ENCODE results near the gene HTR6.
"Not testable (repeated sequence)": the region's sequence is repeated elsewhere in the genome, so short reads cannot be mapped to it uniquely, and the experiment has no call there.

The HTR6 gene

DNA sequence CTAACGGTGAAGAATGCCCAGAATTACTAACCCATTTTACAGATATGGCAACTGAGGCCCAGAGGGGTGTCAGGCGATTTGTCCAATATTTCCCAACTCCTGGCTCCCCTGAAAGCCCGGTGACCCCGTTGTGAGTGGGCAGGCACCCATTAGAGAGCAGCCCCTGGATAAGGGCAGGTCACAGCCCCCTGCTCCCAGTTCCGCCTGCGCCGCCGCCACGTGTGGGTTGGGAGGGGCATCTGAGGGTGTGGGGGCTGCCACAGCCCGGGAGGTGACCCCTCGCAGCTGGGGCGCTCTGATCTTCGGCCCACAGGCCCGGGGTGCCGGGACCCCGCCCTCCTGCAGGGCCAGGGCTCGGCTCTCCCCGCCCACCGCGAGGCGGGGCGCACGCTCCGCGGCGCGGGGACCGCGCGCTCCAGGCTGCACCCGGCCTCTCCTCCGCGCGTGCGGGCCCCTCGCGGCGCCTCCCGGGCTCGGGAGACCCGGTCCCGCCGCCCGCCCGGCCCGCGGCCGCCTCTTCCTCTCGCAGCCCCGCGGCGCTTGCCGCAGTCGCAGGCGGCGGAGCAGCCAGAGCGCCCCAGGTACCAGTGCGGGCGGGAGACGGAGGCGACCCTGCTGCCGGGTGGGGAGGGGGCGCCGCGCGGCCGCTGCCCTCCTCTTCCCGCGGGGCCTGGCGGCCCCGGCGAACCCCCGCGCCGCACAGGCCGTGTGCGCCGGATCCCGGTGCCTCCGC lies at the start of gene HTR6:
Gene HTR6, plus strand, starts transcription at position 423 of the 733 bp plus-strand sequence. CDS start 879 bp downstream, outside the sequence.
- peak; percentile 64 for DNase-seq

DNA sequence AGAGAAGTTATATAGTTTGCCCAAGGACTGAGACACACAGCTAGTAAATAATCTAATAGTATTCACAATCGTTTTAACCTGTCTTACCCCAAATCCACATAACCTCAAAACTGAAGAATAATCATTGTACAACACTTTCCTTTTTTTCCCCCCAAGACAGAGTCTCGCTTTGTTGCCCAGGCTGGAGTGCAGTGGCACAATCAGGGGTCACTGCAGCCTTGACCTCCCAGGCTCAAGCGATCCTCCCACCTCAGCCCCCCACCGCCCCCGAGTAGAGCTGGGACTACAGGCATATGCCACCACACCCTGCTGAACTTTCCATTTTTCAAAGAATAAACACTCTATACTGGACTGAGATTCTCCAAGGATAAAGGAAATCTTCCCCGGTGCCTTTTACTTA lies 49.2 kb upstream of the HTR6 start:
- no peak for DNase-seq

DNA sequence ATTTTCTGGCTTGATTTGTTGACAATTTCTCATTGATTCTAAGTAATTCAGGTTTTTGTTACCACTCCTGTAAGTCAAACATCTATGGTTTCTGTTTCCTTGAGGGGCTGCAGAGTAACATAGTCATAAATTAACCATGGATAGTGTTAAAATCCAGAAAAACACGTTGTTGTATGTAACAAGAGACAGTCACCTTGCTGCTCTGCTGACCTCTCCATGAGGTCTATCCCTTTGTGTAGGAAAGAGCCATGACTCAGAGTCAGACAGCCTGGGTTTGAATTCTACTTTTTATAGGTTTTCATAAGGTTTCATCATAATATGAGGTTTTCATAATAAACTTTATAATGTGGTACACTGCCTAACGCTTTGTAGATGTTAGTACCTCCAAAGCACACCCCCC lies 48.2 kb upstream of the HTR6 start:
- DNase-seq: no peak

DNA sequence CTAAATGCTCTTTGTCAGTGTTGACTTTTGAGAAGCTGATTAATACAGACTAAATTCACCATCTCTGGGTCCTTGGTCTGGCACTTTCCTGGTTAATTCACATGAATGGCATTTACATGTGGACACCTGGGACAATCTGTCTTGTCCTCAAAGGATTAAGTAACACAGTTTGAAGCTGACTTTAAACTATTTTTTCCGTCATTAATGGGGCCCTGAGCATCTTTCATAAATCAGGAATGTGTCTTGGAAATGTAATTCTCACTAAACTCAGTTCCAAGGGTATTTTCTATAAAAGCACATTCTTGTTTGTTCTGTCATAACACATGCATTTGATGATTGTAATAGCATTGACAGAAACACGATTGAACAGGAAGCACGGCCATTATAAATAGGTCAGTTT lies 47.3 kb upstream of the HTR6 start:
- no peak for DNase-seq

DNA sequence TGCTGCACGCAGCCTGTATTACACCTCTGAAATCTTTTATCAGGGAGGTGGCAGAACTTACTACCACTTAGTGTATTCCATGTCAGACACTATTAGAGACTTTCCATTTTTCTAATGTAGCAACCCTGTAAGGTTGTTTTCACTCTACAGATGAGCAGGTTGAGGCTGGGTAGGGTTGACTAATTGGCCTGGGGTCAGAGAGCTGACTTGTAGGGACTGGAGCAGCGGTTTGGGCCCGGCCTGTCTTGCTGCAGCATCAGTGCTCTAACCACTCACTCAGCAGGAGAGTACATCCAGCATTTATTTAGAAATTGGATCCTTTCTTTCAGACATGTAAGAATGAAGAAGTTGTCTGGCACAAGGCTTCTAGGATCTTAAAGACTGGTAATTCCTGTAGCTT lies 46.2 kb upstream of the HTR6 start:
- DNase-seq: no peak

DNA sequence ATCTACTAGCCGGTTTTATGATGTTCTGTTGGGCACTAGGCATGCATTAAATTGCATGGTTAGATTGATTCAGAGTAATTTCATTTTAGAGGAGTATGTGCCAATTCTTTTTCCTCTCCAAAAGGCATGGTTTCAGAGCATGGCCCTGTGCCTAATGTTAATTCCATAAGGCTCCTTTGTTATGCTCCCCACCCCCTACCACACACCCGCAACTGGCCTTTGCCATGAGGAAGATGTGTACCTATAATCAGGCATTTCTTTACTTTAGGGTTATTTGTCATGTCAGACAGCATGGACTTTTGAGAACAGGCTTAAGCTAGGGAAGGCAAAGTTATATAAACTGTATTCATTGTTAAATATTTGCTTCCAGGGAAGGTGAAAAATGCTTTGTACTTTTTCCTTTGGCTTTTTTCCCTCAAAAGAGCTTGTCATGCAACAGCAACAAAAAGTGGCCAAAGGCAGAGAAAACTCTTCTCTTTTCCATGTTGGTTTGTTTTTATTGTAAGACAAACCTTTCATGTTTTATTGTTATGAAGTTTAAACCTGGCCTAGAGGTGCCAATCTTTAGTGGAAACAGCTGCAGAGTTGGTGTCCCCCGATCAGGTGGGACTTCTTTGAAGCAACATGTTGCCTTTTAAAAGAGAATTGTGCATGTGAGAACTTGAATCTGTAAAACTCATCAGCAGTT lies 44.8 kb upstream of the HTR6 start:
- DNase-seq: no peak

DNA sequence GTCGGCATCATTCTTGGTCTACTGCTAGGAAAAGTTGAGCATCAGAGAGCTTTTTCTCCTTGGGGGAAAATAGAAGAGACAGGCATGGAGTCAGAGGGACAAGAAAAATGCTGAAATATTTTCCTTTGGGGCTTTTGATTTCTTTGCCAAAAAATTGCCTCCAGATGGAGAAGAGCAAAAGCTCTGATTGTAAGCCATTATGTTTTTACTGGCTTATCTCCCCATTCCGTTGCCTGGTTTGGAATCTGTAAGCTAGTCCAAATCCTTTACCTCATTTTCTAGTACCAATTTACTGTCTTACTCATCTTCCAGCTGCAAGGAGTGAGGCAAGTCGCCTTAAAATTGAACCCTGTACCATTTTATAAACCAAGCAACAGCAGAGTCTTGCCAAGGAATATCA lies 43.9 kb upstream of the HTR6 start:
- DNase-seq: no peak

DNA sequence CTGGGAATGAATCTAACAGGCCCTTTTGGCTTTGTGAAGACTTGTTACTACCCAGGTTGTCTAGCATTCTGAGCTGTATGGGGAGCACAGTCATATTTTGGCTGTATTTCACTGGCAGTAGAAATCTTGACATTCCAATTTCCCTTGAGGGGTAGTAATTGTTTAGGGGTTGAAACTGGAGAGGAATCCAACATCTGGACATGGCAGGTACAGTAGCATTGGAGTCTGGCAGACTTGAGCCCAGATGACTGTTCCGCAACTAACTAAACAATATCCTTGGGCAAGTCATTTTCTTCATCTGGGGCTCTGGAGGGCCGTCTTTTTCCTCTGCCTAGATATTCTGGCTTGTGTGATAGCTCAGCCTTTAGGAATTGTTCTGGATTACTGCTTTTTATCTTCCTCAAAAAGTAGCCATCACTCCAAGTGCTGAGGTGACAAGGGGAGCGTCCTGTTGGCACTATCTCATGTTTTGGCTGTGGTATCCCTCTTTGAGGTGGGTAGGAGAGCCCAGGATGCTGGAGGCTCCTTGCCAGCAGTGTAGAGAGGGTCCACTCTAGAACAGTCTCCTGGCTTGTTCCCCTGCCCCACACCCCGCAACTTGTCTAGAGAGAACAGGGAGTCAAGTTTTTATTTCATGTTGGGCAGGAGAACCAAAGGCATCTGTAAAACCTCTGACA lies 43.3 kb upstream of the HTR6 start:
- DNase-seq: no peak

DNA sequence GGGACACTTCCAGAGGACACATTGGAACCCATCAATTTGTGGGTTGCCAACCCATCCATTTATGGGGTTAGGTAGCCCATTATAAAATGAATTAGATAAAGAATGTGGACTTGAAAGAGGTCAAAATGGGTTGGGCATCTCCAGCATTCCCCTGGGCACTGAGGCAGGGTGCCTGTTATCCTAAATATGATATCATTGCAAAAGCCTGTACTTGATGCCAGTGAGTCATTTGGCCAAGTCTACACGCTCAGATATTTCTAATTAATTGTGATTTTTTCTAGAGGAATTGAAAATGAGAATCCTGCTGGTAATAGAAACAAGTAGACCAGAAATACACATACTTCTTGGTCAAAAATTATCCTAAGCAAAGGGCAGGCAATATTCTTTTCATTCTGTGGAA lies 42.5 kb upstream of the HTR6 start:
- DNase-seq: no peak

DNA sequence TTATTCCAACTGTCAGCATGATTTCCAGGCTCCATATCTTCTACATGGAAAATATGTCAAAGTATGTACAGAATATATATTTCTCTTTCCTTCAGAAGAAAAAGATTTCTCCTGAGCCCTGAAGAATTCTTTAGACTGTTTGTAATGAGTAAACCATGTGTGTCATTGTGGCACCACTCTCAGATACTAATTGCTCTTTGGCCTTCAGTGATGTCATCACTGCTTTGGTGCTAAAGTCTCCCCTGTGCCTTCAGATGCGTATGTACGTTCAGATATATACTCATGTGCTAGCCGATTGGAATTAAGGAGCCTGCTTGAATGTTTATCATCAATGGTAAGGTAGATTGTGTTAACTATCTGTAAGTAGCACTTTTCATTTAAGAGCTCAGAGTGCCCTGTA lies 41.2 kb upstream of the HTR6 start:
- DNase-seq: no peak

DNA sequence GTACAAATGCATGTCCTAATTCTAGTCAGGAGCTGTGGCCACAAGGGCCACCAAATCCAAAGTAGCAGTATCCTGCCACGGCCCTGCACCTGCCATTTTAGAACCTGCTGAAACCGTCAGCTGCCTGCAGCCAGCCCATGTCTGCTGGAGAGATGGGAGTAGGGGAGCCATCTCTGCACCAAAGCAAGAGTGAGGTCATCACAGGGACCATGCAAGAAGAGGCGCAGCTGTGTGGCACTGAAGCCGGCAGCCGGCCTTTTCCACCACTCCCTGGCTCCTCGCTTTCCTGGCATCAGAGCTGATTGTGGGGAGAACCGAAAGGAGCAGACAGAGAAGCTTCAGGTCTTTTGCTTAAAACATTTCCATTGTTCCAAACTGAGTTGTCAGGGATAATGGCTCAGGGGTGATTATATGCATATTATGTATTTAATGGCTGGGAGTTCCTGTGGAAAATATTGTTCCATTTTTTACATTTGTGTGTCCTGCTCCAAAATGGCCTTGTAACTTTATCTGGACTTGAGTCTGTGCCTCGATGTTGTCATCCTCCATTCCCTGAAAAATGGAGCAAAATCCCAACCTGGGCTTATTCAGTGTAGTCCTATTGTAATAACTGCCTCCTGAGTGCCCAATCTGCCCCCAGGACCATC lies 39.3 kb upstream of the HTR6 start:
- DNase-seq: no peak

DNA sequence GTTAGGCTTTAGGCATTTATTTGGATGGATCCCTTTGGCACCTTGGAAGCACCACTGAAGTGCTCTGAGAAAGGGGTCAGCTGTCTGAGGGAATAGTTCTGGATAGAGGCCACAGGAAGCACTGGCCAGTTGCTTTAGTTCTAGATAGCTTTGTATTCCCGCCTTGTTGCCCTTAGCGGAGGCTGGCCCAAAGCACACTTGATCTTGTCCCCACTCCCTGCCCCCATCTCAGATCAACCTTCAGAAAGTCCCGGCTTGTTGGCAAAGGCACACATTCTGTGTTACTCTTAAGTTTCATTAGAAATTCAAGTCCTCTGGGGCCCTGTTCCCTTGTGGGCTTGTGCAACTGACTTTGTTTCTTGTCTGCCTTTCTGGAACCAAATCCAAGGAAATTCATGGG lies 35.8 kb upstream of the HTR6 start:
- DNase-seq: no peak

DNA sequence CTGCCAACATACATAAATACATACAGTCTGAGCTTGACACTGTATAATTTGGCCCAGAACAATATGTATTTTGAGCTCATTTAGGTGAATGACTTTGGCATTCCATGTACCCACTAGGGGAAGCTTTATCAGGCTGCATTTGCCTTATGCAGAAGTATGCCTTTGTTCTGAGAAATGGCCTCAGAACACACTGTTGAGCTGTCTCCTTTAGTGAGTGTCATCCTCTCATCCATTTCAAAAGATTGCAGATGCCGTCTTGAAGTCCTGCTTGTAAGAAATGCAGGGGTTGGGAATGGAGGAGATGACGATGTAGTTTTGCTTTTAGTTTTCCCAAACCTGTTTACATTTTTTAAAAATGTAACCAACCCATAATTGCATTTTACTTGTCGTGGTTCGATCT lies 35.3 kb upstream of the HTR6 start:
- no peak for DNase-seq

DNA sequence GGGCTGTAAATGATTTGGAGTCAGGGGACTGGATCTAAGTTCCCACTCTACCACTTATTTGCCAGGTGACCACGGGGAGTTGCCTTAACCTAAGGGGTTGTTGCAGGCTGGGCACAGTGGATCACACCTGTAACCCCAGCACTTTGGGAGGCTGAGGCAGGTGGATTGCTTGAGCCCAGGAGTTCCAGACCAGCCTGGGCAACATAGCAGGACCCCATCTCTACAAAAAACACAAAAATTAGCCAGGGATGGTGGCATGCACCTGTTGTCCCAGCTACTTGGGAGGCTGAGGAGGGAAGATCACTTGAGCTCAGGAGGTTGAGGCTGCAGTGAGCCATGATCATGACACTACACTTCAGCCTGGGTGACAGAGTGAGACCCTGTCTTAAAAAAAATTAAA lies 34.5 kb upstream of the HTR6 start:
- not testable (repeated sequence) for DNase-seq

DNA sequence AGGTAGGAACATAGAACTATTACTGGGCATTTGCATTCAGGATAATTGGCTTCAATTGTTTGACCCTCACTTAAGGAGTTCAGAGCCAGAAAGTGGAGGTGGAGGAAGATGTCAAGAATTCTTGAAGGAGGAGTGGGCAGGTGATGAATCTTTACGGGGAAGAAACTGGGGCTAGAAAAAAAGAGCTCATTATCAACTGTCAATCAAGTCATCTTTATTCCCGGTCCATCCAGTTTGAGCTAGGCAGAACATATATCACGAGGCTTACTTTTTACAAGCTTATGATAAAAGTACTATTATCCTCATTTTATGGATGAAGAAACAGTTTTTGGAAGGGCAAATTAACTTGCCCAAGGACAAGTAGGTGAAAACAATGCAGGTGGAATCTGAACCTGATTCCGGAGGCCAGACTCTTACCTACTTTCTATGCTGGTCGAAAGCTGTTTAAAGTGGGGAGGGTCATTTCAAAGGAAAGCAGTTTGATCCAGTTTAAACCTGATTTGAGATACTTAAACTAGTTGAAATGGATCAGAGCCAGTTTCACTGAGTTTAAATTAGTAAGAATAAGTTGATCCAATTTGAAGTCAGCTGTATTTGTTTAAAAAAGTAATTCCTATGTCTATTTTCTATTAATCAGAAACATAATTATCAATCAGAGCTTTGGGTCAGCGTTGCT lies 33.8 kb upstream of the HTR6 start:
- DNase-seq: no peak

DNA sequence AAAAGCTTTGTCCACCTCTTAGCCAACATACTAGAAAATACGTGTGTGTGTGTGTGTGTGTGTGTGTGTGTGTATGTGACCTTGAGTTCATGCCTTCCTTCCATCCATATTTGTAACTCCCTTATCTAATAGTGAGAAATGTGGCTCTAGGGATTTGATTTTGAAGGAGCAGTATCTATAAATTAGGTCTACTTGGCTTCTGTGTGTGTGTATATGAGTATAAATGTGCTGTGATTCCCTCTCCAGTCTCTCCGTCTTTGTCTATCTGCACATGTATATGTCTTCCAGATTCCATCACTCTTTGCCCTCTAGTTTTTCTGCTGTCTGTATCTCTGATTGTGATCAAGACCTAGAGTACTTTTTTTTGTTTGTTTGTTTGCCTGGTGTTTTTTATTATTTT lies 32.5 kb upstream of the HTR6 start:
- no peak for DNase-seq

DNA sequence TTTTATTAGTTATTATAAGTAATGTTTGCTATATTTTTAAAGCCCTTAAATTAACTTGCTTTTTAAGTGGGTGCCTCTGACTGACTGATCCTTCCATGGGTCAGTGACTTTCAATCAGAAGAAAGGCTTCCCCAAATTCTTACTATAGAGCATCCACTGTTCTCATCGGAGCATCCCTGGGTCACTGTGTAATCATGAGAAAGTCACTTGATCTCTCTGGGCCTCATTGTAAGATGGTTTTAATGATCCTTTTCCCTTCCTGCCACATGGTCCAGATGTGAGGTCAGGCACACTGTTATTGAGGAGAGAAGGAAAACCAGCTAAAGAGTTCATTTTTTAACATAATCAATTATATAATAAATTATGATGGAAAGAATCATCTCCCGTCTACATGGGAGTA lies 31.6 kb upstream of the HTR6 start:
- no peak for DNase-seq

DNA sequence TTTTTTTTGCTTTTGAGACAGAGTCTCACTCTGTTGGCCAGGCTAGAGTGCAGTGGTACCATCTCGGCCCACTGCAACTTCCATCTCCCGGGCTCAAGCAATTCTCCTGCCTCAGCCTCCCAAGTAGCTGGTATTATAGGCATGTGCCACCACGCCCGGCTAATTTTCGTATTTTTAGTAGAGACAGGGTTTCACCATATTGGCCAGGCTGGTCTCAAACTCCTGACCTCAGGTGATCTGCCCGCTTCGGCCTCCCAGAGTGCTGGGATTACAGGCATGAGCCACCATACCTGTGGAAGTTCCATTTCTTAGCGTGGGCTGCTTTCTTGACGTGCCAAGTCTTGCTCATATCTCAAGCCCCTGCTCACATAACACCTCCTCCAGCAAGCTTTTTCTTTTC lies 29.6 kb upstream of the HTR6 start:
- DNase-seq: not testable (repeated sequence)

DNA sequence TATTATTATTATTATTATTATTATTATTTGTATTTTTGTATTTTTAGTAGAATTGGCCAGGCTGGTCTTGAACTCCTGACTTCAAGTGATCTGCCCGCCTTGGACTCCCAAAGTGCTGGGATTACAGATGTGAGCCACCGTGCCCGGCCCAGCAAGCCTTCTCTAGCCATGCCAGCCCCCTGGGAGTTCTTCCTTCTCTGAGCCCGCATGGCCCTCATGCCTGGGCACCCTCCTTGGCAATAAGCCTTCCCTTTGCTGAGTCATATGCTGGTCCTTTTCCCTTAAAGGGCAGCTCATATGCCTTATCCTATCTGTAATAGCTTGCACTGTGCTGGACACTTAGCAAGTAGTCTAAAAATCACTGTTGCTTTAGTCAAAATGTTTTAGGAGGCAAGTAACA lies 29.0 kb upstream of the HTR6 start:
- DNase-seq: no peak

DNA sequence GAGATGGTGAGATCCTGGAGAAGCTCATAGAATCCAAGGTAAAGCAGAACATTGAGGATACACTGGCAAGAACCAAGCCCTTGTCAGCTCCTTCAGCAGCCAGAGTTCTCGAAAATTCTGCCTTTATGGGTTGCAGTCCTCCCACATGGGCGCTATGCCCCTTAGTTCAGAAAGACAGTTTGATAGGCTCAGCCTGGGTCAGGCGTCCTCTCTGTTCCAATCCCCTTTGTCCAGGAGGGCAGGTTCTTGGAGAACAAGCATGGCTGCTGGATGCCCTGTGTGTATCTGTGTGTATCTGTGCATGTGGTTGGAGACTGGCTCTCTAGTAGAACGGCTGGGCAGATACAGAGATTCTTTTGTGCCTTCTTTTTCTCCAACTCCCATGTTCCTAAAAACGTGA lies 28.6 kb upstream of the HTR6 start:
- DNase-seq: no peak

DNA sequence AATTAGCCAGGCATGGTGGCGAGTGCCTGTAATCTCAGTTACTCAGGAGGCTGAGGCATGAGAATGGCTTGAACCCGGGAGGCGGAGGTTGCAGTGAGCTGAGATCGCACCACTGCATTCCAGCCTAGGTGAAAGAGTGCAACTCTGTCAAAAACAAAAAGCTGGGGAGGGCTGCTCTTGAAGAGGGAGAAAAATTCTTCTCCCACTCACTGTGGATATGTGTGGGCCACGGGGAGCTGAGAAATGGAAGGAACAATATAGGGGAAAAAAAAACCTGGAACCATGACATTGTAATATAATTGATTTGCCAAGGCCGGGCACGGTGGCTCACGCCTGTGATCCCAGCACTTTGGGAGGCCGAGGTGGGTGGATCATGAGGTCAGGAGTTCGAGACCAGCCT lies 27.9 kb upstream of the HTR6 start:
- DNase-seq: not testable (repeated sequence)

DNA sequence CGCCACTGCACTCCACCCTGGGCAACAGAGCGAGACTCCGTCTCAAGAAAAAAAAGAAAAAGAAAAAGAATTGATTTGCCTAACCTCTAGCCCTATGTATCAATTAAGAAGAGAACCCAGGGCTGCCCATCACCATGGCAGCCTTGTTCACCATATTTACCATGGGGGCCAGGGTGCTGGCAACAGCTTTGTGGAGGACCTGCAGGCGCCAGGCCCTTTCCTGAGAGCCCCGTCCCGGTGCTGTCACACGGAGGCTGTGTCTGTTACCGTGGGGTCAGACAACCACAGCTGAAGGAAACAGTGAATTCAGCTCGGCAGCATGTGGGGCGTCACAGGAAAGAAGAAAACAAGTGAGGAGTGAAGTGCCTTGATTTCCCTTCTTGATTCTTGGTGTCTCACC lies 27.1 kb upstream of the HTR6 start:
- no peak for DNase-seq

DNA sequence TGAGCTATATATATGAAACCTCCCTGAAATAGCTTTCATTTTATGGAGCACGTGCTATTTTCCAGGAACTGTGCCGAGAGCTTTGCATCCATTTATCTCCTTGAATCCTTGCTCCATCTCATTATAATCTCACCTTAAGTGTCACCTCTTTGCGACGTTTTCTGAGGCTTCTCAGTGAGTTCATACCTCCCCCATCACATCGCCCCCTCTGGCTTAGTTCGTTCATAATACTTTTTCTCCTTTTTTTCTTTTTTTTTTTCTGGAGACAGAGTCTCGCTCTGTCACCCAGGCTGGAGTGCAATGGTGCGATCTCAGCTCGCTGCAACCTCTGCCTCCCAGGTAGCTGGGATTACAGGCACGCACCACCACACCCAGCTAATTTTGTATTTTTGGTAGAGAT lies 25.4 kb upstream of the HTR6 start:
- not testable (repeated sequence) for DNase-seq

All from CD4-positive, alpha-beta T cell treated with Interleukin-17A for 4 hours (primary cell).